Activated CD4-positive, alpha-beta T cell treated with anti-CD3 and anti-CD28 coated beads, Interleukin-10, Interleukin-2, amounts not matched to agents 100 ng/mL and 50 ng/mL, durations not matched to agents 16 hours and 8 hours (primary cell): ENCODE measurements around the gene CNN2.
A peak's percentile ranks its signal among the peaks of the same experiment; 100 is the strongest.

ENCODE experiments used
- DNase-seq: peaks from one replicate; pipeline ENCODE4 v3.0.0-alpha.2; 2020

The CNN2 gene

GRCh38 chr19:996051-996838 lies 30.2 kb upstream of the CNN2 start:
- peak; percentile 59 for DNase-seq

GRCh38 chr19:998064-998463 lies 28.3 kb upstream of the CNN2 start:
- DNase-seq: no peak

- DNase-seq: no peak
Observed at GRCh38 chr19:999379-999719, 27.1 kb upstream of the CNN2 start.

- peak; percentile 70 for DNase-seq
Observed at GRCh38 chr19:1000095-1000494, 26.3 kb upstream of the CNN2 start, which contains the start of gene GRIN3B. Gene GRIN3B, plus strand, starts transcription at chr19:1000419. Its CDS starts 19 bp downstream, at chr19:1000438.

GRCh38 chr19:1000591-1001537 lies 25.5 kb upstream of the CNN2 start:
- no peak for DNase-seq

GRCh38 chr19:1001538-1002166 lies 24.8 kb upstream of the CNN2 start:
- peak; percentile 66 for DNase-seq

GRCh38 chr19:1002600-1002999 lies 23.8 kb upstream of the CNN2 start:
- no peak for DNase-seq

GRCh38 chr19:1003283-1003682 lies 23.1 kb upstream of the CNN2 start:
- no peak for DNase-seq

GRCh38 chr19:1004204-1004802 lies 22.1 kb upstream of the CNN2 start:
- no peak for DNase-seq

GRCh38 chr19:1004803-1005664 lies 21.4 kb upstream of the CNN2 start:
- no peak for DNase-seq

- no peak for DNase-seq
Observed at GRCh38 chr19:1006711-1007398, 19.6 kb upstream of the CNN2 start.

GRCh38 chr19:1007399-1008251 lies 18.8 kb upstream of the CNN2 start:
- DNase-seq: no peak

- DNase-seq: no peak
Observed at GRCh38 chr19:1008268-1009040, 18.0 kb upstream of the CNN2 start.

GRCh38 chr19:1009041-1009980 lies 17.1 kb upstream of the CNN2 start:
- DNase-seq: no peak

GRCh38 chr19:1009981-1010538 lies 16.3 kb upstream of the CNN2 start:
- DNase-seq: no peak

GRCh38 chr19:1010586-1011510 lies 15.6 kb upstream of the CNN2 start:
- no peak for DNase-seq

- DNase-seq: no peak
Observed at GRCh38 chr19:1011831-1012333, 14.5 kb upstream of the CNN2 start.
